ENCODE results near the gene ATP2B2. TPM values are rescaled to one million over a fixed set of nuclear protein-coding genes. Genes with fewer than 3 reads are reported as not detected.

The ATP2B2 gene
- polyA plus RNA-seq, 4 donors, result 0.34 to 0.89 (median 0.46) TPM

DNA sequence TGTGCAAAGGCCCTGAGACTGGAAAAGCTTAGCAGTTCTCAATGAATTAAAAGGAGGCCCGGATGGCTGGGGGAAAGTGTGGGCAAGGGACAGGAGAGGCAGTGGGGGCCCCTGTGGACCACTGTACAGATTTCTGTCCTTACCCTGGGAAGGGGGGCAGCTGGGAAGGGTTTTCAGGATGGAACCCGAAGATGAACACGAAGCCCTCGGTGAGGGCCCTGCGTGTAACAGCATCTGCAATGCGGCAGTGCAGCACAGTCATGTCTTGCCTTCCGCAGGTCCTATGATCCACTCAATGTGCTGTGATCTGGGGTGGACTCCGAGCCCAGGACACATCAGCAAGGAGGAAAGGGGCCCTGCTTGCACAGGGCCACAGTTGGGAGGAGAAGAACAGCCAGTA, 7.9 kb upstream of the ATP2B2 start:
- no peak for DNase-seq (ENCODE audit: low read depth in 4 of 4, low spot score in 3 of 4)

DNA sequence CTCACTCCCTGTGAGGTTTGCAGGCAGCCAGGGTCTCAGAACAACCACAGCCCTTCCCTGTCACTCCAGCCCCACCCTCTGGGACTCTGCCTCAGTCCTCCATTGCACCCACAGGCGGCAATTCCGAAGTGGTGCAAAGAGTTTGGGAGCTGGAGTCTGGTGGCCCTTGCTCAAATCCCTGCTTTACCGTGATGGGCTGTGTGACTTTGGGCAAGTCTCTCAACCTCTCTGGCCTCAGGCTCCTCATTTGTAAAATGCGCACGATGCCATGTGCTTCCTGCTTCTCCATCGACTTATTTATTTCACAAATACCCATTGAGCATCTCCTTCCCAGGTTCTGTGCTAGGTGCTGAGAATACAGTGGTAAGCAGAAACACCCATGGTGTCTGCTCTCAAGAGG, 7.3 kb upstream of the ATP2B2 start:
- DNase-seq (ENCODE audit: low read depth in 4 of 4, low spot score in 3 of 4), result no peak

DNA sequence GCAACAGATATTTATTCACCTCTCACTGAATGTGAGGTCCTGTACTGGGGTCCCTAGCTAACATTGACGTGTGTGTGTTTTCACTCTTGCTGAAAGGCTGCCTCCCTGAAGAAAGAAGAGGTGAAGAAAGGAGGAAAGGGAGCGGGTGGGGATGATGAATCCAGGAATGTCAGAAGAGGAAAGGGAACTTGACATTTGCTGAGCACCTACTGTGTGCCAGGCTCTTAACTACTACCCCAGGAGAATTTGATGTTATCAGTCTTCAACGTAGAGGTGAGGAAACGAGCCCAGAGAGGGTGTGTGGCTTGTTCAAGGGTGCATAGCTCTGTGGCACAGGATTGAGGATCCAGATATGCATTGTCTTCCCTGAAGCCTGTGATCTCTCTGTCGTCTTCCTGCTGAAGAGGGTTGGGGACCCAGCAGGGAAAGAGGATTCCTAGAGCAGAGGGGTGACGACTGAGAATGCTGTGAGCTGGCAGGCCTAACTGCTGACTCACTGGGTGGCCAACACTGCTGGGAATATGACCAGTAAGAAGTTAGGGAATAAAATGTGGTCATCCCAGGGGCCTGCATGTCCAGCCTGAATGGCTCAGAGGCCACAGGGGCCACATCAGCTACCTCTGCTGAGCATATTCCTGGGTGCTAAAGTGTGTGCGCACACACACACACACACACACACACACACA, 6.6 kb upstream of the ATP2B2 start:
- no peak for DNase-seq (ENCODE audit: low read depth in 4 of 4, low spot score in 3 of 4)

DNA sequence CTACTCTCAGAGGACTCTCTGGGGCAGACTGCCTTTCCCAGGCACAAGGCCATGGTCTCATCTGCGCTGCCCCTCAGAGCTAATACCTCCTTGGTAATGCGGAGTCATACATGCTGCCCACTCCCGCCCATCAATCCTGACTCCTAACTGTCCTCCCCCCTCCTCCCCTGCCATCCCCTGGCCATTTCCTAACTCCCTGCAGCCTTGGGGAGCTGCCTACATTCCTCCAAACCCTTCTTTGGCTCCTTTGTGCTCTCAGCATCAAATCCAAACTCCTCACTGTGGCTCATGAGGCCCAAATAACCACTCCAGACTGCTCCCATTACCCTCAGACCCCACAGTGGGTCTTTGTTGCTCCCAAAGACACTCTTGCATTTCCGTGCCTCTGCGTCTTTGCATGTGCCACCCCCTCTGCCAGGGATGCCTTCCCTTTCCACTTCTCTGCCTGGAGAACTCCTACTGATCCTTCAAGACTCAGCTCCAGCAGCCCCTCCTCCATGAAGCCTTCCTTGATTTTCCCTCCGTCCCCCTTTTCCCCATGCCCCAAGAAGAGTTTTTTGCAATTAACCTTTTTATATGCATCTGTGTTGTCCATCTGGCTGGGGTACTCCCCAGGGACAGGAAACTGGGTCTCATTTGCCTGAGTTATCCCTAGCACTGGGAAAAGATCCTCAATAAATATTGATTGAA, 5.5 kb upstream of the ATP2B2 start:
- no peak for DNase-seq (ENCODE audit: low read depth in 4 of 4, low spot score in 3 of 4)

DNA sequence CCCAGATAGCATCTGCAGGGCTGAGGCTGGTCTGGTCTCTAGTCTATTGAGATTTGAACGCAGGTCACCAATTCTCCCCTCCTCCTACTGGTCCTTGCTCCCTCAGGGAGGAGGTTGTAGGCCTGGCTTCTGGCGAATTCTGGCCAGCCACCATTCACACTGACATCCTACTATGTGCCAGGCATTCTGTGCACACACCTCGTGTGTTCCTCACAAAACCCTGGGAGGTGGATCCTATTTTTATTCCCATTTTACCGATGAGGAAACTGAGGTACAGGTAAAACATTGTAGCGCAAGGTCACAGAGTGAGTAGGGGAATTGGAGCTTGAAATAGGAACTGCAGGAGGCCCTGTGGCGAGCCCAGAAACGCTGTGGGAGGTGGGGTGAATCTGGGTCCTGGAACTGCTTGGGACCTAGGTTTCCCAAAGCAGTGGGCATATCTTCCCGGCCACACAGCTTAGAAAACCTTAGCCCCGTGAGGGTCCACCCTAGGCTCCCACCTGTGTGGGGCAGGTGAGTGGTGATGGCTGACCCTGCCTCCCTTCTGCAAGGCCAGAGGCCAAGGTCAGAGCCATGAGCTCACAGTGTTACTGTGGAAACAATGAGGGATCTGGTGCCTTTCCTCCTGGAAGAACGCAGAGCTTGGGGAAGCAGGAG, 4.8 kb upstream of the ATP2B2 start:
- no peak for DNase-seq (ENCODE audit: low read depth in 4 of 4, low spot score in 3 of 4)

DNA sequence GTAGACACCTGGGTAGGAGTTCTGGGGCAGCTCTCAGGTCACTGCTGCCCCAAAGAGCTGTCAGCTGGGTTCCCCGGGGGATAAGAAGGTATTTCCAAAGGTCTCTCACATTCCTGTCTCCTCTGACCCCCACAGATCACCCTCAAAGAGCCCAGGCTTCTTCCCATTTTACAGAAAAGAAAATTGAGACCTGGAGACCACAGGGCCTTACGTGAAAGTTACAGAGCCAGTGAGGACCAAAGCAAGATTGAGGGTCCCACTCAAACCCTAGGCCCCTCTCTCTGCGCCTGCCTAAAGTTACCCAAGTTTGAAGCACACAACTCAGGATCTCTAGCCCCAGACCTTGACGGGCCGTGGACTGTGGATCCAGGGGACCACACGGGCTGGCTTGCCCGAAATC, 3.9 kb upstream of the ATP2B2 start:
- DNase-seq (ENCODE audit: low read depth in 4 of 4, low spot score in 3 of 4), result no peak

DNA sequence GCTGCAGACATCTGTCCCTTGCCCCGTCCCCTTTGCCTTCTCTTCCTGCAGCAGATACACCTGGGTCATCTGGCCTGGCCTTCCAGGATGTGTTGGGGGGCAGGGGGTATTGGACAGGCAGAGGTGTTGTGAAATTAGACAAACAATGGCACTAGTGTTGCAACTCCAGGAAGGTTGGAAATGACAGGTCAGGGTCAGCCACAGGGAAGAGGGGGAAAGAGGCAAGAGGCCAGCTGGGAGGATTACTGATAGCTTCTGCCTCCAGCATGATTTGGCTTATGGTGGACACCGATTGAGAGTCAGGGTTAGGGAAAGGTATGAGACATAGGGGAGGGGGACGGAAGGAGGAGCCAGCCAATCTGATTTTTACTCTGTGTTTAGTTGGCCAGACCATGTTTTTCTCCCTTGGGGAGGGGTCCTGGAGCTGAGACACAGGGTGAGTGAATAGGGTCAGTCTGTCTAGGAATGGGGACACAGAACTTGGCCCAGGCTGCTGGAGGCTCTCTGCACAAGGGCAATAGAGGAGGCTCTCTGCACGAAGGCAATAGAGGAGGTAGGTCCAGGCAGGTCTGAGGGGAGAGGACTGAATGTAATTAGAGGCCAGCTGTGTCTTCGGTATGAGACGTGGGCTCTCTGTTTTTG, 3.4 kb upstream of the ATP2B2 start:
- DNase-seq (ENCODE audit: low read depth in 4 of 4, low spot score in 3 of 4), result no peak

DNA sequence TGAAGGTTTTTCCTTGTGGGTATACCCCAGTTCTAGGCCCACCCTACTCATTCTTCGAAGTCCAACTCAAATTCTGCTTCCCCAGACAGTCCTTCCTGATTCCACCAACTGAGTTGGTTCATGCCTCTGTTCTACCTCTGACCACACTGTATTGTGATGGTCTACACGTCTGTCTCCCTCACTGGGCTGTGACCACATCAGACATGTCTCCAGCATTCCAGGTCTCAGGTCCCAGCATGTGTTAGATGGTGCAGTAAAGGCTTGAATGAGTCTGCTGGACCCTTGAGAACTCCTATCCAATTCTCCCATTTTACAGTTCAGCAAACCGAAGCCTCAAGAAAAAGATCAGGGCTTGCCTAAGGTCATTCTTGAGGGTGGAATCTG, 2.8 kb upstream of the ATP2B2 start:
- DNase-seq (ENCODE audit: low read depth in 4 of 4, low spot score in 3 of 4), result no peak

DNA sequence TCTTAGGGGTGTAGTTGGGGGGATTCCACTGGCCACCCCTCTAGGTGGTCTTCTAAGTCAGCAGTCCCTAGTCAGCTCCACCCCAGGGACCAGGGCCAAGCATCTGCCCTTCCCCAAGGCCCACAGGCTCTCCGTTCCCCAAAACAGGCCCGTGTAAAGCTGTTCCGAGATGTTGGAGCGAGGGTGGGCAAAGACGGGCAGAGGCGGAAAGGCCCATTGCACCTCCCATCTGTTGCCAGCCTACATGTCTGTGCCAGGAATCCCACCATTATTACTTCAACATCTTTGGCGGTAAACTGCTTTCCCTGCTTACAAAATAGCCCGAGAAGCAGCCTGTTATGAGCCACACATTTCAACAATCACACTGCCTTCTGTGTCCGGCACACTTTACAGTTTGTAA, 1.9 kb upstream of the ATP2B2 start:
- no peak for DNase-seq (ENCODE audit: low read depth in 4 of 4, low spot score in 3 of 4)

DNA sequence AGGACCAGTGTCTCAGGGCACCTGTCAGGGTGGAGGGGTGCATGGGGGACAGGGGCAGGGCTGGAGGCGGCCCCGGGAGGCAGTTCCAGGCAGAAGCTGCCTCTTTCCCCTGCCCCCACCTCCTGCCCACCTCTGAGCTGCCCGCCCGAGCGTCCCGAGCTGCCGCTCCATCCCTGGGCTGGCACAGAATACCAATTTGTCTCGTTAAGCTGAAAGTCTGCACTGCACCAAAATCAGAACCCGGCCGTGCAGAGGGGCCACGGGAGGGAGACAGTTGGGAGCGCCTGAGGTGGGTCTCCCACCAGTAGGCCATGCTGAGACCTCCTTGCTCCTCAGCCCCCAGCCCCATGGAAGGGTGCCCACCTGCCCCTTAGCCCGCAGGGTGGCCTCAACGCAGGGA, 1.3 kb upstream of the ATP2B2 start:
- no peak for DNase-seq (ENCODE audit: low read depth in 4 of 4, low spot score in 3 of 4)

DNA sequence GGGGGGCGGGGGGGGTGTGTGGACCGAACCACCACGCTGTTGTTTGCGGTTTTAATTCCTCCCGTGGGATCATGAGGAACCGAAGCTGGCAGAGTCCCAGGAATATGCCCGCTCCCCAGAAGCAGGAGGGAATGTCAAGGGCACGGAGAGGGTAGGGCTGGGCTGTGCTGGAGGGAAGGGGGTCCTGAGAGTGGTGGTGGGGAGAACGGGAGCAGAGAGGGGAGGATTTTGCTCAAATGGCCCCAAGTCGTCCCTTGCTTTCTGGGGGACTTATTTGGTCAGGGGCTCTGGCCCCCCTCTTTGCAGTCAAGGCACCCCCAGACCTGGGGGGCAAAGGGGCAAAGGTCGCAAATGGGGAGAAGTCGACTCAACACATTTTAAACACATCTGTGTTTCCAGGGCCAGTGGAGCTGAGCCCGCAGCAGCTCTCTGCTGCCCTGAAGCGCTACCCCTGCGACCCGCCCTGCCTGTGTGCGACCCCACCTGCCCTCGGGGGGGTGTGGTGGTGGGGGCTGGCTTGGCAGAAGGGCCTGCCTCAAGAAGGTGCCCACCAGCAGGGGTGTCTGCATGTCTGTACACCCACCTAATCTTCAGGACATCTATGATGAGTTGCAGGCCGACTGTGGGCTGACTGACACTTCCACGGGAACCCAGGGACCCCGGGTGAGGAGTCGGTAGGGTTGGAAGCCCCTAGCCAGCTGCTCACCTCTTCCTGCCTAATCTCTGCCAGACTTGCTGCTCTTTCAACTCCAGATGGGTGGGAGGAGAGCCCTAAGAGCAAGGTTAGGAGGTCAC, 602 bp upstream of the ATP2B2 start:
- DNase-seq (ENCODE audit: low read depth in 4 of 4, low spot score in 3 of 4), result no peak

DNA sequence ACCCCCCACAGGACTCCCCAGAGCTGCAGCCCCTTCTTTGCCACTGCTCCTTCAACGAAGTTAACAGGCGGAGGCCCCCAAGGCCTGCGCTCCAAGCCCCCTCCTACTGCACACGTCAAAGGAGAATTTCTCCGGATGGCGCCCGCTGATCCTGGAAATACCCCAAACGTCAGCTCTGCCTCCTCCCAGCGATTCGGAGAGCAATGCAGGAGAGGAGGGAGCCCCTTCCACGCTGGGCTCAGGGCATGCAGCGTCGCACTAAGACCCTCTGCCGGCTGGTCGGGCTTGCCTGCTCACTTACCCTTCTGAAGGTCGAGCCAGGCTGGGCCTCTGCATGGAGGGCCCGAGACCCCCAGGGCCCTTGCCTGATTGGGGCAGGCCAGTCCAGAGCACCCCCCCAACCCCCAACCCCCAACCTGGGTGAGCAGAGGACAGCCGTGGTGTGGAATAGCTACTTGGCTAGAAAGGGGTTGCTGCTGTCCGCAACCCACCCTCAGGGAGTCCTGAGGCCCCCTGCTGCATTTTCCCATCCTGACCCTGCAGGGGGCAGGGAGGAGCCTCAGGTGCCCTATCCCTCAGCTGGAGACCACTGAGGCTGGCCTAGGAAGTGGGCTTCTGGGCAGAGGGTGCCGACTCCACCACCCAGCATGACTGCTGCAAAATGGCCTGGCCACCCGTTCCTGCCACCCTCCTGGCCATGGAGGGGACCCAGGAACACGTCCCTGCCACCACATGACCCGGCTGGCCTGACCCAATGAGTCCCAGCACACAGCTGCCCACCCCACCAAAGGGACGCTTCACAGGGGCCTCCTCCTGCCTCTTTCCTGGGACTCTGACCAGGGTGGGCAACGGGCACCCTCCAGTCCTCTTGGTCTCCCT, 976 bp downstream of the ATP2B2 start:
- DNase-seq (ENCODE audit: low read depth in 4 of 4, low spot score in 3 of 4), result no peak

DNA sequence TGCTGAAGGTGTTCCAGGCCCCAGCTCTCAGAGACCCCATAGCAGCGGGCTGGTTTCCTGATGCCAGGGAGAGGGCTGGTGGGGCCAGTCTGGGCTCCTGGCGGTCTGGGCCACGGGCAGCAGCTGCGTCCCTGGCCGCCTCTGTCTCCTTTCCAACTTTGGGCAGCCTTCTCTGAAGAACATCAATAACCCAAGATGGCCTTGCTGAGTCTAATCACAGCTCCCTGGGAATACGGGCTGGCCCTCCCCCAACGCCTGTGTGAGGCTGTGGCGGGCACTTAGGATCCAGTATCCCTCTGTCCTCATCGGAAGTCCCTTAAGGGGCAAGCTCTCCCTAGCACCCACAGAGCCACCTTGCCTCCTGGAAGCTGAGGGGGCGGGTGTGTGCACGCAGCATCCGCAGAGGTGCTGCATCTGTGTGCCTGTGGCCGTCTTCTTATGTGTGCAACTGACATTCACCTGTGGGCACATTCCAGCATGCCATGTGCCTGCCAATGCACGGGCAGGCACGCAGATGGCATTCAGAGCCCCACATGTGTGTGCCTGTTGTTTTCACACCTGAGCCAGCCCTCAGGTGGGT, 2.1 kb downstream of the ATP2B2 start:
- DNase-seq (ENCODE audit: low read depth in 4 of 4, low spot score in 3 of 4), result no peak

DNA sequence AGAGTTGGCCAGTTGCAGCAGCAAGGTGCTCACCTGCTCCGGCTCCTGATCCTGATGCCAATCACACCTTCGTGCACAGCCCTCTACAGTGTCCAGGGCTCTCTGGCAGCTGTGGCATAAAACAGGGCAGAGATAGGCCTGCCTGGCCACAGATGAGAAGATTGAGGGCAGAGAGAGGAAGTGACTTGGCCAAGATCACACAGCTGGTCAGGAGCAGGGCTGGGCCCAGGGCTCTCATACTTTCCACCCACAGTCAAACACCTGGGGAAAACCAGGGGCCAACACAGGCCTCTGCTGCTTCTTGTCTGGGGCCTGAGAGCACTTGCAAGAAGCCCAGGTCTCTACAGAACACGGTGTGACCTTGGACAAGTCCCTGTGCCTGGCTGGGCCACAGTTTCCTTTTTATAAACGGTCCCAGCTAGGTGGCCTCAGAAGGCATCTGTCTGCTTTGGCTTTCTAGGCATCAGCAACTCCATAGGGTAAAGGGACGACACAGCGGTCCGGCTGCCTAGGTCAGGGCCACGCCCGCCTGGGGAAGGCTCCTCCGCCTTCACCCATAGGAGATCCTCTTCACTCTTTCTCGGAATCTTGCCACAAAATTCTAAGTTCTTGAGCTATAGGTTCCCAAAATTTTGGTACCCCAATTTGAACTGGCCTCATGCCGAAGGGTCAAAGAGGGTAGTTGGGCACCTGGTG, 3.1 kb downstream of the ATP2B2 start:
- DNase-seq (ENCODE audit: low read depth in 4 of 4, low spot score in 3 of 4), result no peak

DNA sequence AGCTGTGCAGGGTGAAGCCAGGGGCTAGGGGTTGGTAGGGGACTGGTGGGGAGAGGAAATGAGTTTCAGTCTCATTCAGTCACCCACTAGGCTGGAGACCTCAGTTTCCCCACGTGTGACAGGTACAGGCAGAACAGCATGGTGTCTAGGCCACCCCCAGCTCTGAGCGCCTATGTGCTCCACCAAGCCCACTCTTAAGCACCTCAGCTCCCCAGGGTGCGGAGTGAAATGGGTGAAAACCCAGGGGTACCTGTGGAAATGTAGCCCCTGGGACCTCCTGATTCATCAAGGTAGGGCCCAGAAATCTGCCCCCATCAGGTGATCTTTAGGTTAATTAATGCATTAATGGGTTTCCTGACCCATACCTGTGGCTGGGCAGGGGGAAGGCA, 3.7 kb downstream of the ATP2B2 start:
- DNase-seq (ENCODE audit: low read depth in 4 of 4, low spot score in 3 of 4), result no peak

DNA sequence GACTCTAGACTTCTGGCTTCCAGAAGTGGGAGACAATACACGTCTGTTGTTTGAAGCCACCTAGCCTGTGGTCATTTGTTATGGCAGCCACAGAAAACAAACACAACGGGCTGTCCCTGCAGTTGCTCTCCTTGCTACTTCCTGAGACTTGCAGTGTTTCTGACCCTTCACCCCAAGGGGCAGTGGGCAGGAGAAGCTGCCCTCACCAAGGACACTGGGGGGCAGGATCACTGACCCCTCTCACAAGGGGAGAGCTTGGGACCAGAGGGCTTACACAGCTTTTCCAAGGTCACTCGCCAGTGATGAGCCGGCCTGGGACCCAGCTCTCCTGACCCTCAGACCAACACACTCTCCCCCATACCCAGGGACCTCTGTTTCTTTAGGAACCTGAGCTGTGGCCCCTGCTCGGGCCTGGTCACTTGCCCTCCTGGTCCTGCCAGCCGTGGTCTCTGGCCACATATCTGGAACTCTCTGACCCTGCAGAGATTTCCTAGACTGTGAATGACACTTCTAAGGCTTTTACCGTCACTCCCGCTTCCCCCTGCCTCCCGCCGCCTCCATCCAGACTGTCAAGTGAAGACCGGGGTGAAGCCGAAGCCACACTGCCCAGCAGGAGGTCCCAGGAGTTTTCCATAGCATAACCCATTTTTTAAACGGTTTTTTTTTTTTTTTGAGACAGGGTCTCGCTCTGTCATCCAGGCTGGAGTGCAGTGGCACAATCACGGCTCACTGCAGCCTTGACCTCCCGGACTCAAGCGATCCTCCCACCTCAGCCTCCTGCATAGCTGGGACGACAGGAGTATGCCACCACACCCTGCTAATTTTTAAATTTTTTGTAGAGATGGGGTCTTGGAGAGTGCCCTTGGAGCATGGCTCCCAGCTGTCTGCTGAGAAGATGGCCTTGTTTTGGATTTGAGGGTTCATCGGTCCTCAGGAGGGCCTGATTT, 4.4 kb downstream of the ATP2B2 start:
- DNase-seq (ENCODE audit: low read depth in 4 of 4, low spot score in 3 of 4), result no peak

DNA sequence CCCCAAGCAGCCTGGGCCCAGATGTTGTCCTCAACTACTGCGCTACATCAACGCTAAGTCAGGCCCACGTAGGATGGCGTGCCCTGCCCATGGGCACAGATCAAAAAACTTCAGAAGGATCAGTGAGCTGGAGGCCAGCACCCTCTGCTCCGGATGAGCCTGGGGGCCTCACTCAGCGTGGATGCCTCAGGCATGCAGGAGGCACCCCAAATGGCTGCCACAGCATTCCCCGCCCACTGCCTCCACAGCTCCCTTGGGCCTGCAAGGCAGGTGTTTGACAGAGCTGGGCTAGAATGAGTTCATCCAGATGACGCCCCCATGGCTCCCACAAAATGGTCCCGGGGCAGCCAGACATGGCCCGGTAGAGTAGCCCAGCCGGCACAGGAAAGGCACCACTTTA, 7.1 kb downstream of the ATP2B2 start:
- no peak for DNase-seq (ENCODE audit: low read depth in 4 of 4, low spot score in 3 of 4)

DNA sequence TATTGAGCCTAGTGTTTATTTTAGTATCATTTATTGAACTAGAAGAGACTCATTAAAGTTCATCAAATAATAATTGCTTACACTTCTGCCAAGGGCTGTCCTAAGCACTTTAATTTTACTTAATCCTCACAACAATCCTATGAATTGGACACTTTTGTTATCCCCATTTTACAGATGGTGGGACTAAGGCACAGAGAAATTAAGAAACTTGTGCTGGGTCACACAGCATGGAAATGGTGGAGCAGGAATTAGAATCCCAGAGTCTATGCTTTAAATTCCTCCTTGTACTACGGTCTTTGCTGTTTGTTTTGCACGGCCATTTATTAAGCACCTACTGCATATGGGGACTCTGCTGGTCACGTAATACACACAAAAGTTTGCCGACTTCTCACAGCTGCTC, 7.9 kb downstream of the ATP2B2 start:
- no peak for DNase-seq (ENCODE audit: low read depth in 4 of 4, low spot score in 3 of 4)

Measured in left renal pelvis (tissue), 4 donors.